ENCODE measurements around the gene LDHAL6A. TPM values are rescaled to one million over a fixed set of nuclear protein-coding genes. Genes with fewer than 3 reads are reported as not detected.

The LDHAL6A gene
- total RNA-seq, 3 donors from 2014 or later: not detected

DNA sequence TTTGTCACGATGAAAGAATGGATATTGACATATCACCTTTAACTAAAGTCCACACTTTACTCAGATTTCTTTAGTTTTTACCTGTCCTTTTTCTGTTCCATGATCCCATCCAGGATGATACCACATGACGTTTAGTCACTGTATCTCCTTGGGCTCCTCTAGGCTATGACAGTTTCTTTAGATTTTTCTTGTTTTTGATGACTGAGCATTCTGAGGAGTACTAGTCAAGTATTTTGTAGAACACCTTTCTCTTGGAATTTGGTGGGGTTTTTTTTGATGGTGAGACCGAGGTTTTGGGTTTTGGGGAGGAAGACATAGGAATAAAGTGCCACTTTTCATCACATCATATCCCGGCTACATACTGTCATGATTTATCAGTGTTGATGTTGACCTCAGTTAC is 4.0 kb downstream of the LDHAL6A start:
- DNase-seq: no peak
- Histone ChIP-seq H3K4me1 (ENCODE audit: low read depth) (no peaks in the 10 kb centered on the region), H3K9me3 (no peaks in the 10 kb centered on the region), H3K4me3 (no peak overlapping the region), H3K36me3 (ENCODE audit: low read depth) (no peaks in the 10 kb centered on the region)
- intact Hi-C loops (cut with DNase I, micrococcal nuclease): no loop called here
- ATAC-seq: no peak
- TF ChIP-seq, protein P1, sequence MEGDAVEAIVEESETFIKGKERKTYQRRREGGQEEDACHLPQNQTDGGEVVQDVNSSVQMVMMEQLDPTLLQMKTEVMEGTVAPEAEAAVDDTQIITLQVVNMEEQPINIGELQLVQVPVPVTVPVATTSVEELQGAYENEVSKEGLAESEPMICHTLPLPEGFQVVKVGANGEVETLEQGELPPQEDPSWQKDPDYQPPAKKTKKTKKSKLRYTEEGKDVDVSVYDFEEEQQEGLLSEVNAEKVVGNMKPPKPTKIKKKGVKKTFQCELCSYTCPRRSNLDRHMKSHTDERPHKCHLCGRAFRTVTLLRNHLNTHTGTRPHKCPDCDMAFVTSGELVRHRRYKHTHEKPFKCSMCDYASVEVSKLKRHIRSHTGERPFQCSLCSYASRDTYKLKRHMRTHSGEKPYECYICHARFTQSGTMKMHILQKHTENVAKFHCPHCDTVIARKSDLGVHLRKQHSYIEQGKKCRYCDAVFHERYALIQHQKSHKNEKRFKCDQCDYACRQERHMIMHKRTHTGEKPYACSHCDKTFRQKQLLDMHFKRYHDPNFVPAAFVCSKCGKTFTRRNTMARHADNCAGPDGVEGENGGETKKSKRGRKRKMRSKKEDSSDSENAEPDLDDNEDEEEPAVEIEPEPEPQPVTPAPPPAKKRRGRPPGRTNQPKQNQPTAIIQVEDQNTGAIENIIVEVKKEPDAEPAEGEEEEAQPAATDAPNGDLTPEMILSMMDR (IDR thresholded peaks at IDR 0.05): no peak

DNA sequence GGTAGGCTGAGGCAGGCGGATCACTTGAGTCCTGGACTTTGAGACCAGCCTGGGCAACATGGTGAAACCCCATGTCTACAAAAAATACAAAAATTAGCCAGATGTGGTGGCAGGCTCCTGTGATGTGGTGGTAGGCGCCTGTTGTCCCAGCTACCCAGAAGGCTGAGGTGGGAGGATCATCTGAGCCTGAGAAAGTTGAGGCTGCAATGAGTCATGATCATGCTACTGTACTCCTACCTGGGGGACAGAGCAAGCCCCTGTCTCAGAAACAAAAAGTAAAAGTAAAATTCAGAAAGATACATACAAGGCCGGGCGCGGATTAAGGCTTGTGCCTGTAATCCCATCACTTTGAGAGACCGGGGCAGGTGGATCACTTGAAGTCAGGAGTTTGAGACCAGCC is 6.3 kb downstream of the LDHAL6A start:
- no peaks in the 10 kb centered on the region for H3K36me3 ChIP-seq (ENCODE audit: low read depth)
- H3K9me3 ChIP-seq: no peaks in the 10 kb centered on the region
- intact Hi-C loops (cut with DNase I, micrococcal nuclease): no loop called here
- TF ChIP-seq, protein P1 (IDR thresholded peaks at IDR 0.05): no peak
- no peak overlapping the region for H3K4me3 ChIP-seq
- no peaks in the 10 kb centered on the region for H3K4me1 ChIP-seq (ENCODE audit: low read depth)
- DNase-seq (no peak), ATAC-seq (no peak)

DNA sequence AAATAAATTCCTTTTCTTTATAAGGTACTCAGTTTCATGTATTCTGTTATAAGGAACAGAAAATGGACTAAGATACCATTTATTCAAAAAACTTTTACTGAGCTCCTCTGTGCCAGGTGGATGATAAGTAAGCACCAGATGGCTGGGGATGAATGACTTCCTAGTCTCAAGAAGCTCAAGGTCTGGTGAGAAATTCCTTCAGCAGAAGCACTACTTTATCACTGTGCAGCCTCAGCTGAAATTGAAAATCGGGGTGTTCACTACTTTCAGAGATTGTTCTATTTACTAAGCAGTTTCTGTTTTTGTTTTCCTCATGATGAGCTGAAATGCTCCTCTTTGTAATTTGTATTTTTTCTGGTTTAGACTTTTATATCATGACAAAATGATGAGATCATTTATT is 7.8 kb downstream of the LDHAL6A start:
- no peak for ATAC-seq
- intact Hi-C loops (cut with DNase I, micrococcal nuclease): no loop called here
- TF ChIP-seq, protein P1 (IDR thresholded peaks at IDR 0.05): no peak

DNA sequence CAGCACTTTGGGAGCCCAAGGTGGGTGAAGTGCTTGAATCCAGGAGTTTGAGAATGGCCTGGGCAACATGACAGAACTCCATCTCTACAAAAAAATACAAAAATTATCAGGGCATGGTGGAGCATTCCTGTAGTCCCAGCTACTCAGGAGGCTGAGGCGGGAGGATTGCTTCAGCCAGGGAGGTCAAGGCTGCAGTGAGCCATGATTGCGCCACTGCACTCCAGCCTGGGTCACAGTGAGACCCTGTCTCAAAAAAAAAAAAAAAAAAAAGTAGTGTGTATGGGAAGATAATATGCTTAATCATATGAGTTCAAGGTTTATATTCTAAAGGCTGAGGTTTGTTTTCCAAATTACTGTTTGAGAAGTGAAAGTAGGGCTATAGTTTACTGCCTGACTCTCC is 10.7 kb downstream of the LDHAL6A start:
- TF ChIP-seq, protein P1 (IDR thresholded peaks at IDR 0.05): no peak
- Histone ChIP-seq H3K4me1 (ENCODE audit: low read depth) (no peaks in the 10 kb centered on the region), H3K36me3 (ENCODE audit: low read depth) (no peaks in the 10 kb centered on the region), H3K4me3 (no peak overlapping the region), H3K9me3 (no peaks in the 10 kb centered on the region)
- no peak for ATAC-seq
- no peak for DNase-seq
- intact Hi-C loops (cut with DNase I, micrococcal nuclease): no loop called here

More for the DNA sequence above, 7.8 kb downstream of the LDHAL6A start:
- no peaks in the 10 kb centered on the region for H3K36me3 ChIP-seq (ENCODE audit: low read depth)
- no peak overlapping the region for H3K4me3 ChIP-seq
- no peaks in the 10 kb centered on the region for H3K4me1 ChIP-seq (ENCODE audit: low read depth)
- no peaks in the 10 kb centered on the region for H3K9me3 ChIP-seq
- DNase-seq: no peak

DNA sequence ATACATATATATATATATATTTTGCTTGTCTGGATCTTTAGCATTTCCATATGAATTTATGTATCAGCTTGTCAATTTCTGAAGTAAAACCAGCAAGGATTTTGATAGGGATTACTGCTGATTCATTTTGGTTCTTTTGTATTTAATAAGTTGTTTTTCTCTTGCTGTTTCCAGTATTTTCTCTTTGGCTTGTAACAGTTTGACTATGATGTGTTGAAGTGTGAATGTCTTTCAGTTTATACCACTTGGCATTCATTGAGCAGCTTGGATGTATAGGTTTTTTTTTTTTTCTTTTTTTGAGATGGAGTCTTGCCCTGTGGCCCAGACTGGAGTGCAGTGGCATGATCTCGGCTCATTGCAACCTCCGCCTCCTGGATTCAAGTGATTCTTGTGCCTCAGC is 12.4 kb downstream of the LDHAL6A start:
- no peaks in the 10 kb centered on the region for H3K9me3 ChIP-seq
- H3K36me3 ChIP-seq (ENCODE audit: low read depth): no peaks in the 10 kb centered on the region
- TF ChIP-seq, protein P1 (IDR thresholded peaks at IDR 0.05): no peak
- intact Hi-C loops (cut with DNase I, micrococcal nuclease): no loop called here
- H3K4me3 ChIP-seq: no peak overlapping the region
- ATAC-seq: no peak
- DNase-seq: no peak
- H3K4me1 ChIP-seq (ENCODE audit: low read depth): no peaks in the 10 kb centered on the region

DNA sequence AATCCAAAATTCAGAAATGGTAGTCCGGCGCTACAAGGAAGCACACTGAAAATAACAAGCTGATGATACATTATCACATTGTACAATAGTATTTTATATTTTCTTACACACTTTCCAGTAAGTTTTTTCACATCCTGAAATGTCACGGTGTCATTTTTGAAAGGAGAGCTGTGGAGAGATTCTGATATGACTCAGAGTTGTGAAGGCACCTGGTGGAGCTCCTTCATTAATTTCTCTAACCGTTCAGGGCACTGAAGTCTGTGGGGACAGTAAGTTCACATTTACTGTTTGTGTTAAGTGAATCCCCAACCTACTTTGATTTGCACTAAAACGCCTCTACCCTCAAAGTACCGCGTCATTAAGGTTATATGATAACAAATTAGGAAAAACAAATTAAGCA is 13.3 kb downstream of the LDHAL6A start:
- no peak for ATAC-seq
- intact Hi-C loops (cut with DNase I, micrococcal nuclease): no loop called here
- TF ChIP-seq, protein P1 (IDR thresholded peaks at IDR 0.05): no peak
- Histone ChIP-seq H3K4me3 (no peak overlapping the region), H3K9me3 (no peaks in the 10 kb centered on the region), H3K4me1 (ENCODE audit: low read depth) (no peaks in the 10 kb centered on the region), H3K36me3 (ENCODE audit: low read depth) (no peaks in the 10 kb centered on the region)
- DNase-seq: no peak

Measured in mucosa of descending colon (tissue), 3 donors.